Large intestine (tissue), 12 donors: ENCODE results near the gene TANC2. TPM values are rescaled to one million over a fixed set of nuclear protein-coding genes. Genes with fewer than 3 reads are reported as not detected.
A peak's percentile ranks its signal among the peaks of the same experiment; 100 is the strongest.

Experiments
- DNase-seq, 2 donors: peaks; one replicate each; pipeline versions ENCODE4 v3.0.0 to v3.0.0-alpha.2; 2013
- H3K27ac ChIP-seq: one replicate; pipeline ENCODE4 v1.5.1; 2013; ENCODE audit warnings: low read length
- H3K27me3 ChIP-seq: 2 replicates; pipeline ENCODE4 v1.6.1; 2013; ENCODE audit warnings: low read length; ENCODE audit not compliant: control insufficient read depth, insufficient read depth
- H3K36me3 ChIP-seq: 2 replicates; pipeline ENCODE4 v1.6.1; 2013; ENCODE audit warnings: low read length; ENCODE audit not compliant: control insufficient read depth, insufficient read depth
- H3K4me1 ChIP-seq: one replicate; pipeline ENCODE4 v1.6.1; 2013; ENCODE audit warnings: low read length; ENCODE audit not compliant: control insufficient read depth, insufficient read depth
- H3K4me3 ChIP-seq: one replicate; pipeline ENCODE4 v1.5.1; 2013; ENCODE audit warnings: low read length
- H3K9me3 ChIP-seq: one replicate; pipeline ENCODE4 v1.6.1; 2013; ENCODE audit warnings: mild to moderate bottlenecking, low read depth, low read length, moderate library complexity; ENCODE audit not compliant: control insufficient read depth
- WGBS: methylation state at CpG from one replicate; pipeline ENCODE4 v1.1.5; 2013; ENCODE audit warnings: low lambda C conversion rate; ENCODE audit not compliant: insufficient coverage; 5-methylcytosine and 5-hydroxymethylcytosine counted together
- long read RNA-seq, 11 donors: transcript quantifications; one replicate each; lab custom pipeline, GENCODE V29; 2026
- polyA plus RNA-seq: library from polyadenylated mRNA; unstranded; fragments of 120-200 nt; gene quantifications from one replicate; pipeline ENCODE4 v1.2.1, GENCODE V29; 2013

TANC2 gene
- 12.8 TPM for polyA plus RNA-seq
- long read RNA-seq, donor 1: 0 reads
- long read RNA-seq, donor 2: 0 reads
- long read RNA-seq, donor 3: 0 reads
- long read RNA-seq, donor 4: 0 reads
- long read RNA-seq, donor 5: 0 reads
- long read RNA-seq, donor 6: 0 reads
- long read RNA-seq, donor 7: 0 reads
- long read RNA-seq, donor 8: 0 reads
- long read RNA-seq, donor 9: 0 reads
- long read RNA-seq, donor 10, full-length matches to known transcripts: 1 of 10 reads
- long read RNA-seq, donor 10, partial matches to known transcripts: 9 of 10 reads
- long read RNA-seq, donor 10, other reads (novel, unspliced or antisense): 0 of 10 reads
- long read RNA-seq, donor 11: 0 reads

- Histone ChIP-seq H3K36me3 (no peaks in the 10 kb centered on the region), H3K4me1 (peaks cover 4% of the 10 kb centered on the region), H3K27ac (peak within 1 kb of the TSS; percentile 71), H3K4me3 (peak within 1 kb of the TSS; percentile 77), H3K27me3 (peaks cover 21% of the 10 kb centered on the region), H3K9me3 (no peaks in the 10 kb centered on the region)
- peak; percentile 77 to 88 for DNase-seq
- no CpG with 5 or more reads among the region's 81 CpGs for WGBS
Observed at GRCh38 chr17:62965686-62966425, at the start of gene TANC2. TANC2 (plus strand) TSS chr17:62966235; CDS start chr17:63009560, 43,325 bp downstream.

DNA sequence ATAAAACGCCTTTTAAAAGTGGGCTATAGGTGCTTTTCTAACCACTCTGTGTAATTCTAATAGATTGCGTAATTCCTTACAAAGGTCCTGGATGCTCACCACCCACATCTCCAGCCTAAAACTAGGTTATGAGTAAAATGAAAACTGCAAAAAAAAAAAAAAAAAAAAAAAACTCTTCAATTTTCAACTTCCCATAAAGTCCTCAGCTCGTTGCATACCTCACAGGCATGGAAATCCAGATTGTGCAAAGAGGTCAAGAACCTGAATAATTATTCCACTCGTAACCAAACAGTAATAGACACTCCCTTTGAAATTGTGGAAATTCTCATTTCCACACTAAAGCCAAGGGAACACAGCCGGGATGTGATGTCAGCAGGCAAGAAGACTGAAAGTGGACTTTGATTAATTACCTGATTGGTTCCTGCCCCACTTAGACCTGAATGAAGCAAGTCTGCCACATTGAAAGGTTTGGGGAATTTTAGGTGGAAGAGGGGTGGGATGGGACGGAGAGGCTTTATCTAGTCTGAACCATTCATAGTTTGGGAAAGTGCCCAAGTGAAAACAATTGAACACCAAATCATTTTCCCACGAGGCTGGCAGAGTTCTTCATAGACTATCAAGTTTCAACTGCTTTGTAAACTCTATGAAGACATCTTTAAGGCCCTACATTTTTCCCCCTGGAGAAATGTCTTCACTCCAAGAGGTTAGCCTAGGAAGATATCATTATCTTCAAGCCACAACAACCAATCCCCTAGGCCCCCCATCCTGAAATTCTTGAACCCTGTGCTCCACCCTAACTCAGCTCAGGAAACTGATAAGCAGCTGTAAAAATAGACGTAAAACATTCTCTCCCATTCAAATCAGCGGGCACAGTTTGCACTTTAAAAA, 49.1 kb upstream of the TANC2 start:
- H3K4me1 ChIP-seq: no peaks in the 10 kb centered on the region
- no peak overlapping the region for H3K4me3 ChIP-seq
- H3K9me3 ChIP-seq: peaks cover 3% of the 10 kb centered on the region
- no peak overlapping the region for H3K27ac ChIP-seq
- WGBS: 62% methylated on average over 3 of the region's 9 CpGs
- peak; percentile 33 to 56 for DNase-seq
- no peaks in the 10 kb centered on the region for H3K36me3 ChIP-seq
- H3K27me3 ChIP-seq: peaks cover 2% of the 10 kb centered on the region

- no peak overlapping the region for H3K4me3 ChIP-seq
- H3K9me3 ChIP-seq: no peaks in the 10 kb centered on the region
- no peak for DNase-seq
- no peak overlapping the region for H3K27ac ChIP-seq
- no CpG with 5 or more reads among the region's 1 CpG for WGBS
- H3K4me1 ChIP-seq: no peaks in the 10 kb centered on the region
- no peaks in the 10 kb centered on the region for H3K27me3 ChIP-seq
- H3K36me3 ChIP-seq: no peaks in the 10 kb centered on the region
Observed at GRCh38 chr17:62919388-62919787, 46.6 kb upstream of the TANC2 start.

GRCh38 chr17:62920300-62920699, 45.7 kb upstream of the TANC2 start:
- no peaks in the 10 kb centered on the region for H3K27me3 ChIP-seq
- no peak for DNase-seq
- H3K4me3 ChIP-seq: no peak overlapping the region
- 100% methylated on average over 1 of the region's 1 CpG for WGBS
- no peaks in the 10 kb centered on the region for H3K9me3 ChIP-seq
- H3K27ac ChIP-seq: no peak overlapping the region
- no peaks in the 10 kb centered on the region for H3K4me1 ChIP-seq
- H3K36me3 ChIP-seq: no peaks in the 10 kb centered on the region

GRCh38 chr17:62921817-62922216, 44.2 kb upstream of the TANC2 start:
- H3K9me3 ChIP-seq: no peaks in the 10 kb centered on the region
- 93% methylated on average over 3 of the region's 8 CpGs for WGBS
- H3K36me3 ChIP-seq: no peaks in the 10 kb centered on the region
- no peak for DNase-seq
- no peaks in the 10 kb centered on the region for H3K4me1 ChIP-seq
- no peak overlapping the region for H3K4me3 ChIP-seq
- no peak overlapping the region for H3K27ac ChIP-seq
- H3K27me3 ChIP-seq: no peaks in the 10 kb centered on the region

- WGBS: 40% methylated on average over 5 of the region's 11 CpGs
- Histone ChIP-seq H3K9me3 (no peaks in the 10 kb centered on the region), H3K4me1 (no peaks in the 10 kb centered on the region), H3K27me3 (no peaks in the 10 kb centered on the region), H3K36me3 (no peaks in the 10 kb centered on the region), H3K27ac (no peak overlapping the region), H3K4me3 (no peak overlapping the region)
- no peak for DNase-seq
Observed at GRCh38 chr17:62923258-62924150, 42.5 kb upstream of the TANC2 start.

GRCh38 chr17:62925267-62925836, 40.7 kb upstream of the TANC2 start:
- H3K9me3 ChIP-seq: no peaks in the 10 kb centered on the region
- H3K36me3 ChIP-seq: no peaks in the 10 kb centered on the region
- no peaks in the 10 kb centered on the region for H3K4me1 ChIP-seq
- no peak for DNase-seq
- no peak overlapping the region for H3K4me3 ChIP-seq
- no CpG with 5 or more reads among the region's 3 CpGs for WGBS
- H3K27me3 ChIP-seq: no peaks in the 10 kb centered on the region
- no peak overlapping the region for H3K27ac ChIP-seq

DNA sequence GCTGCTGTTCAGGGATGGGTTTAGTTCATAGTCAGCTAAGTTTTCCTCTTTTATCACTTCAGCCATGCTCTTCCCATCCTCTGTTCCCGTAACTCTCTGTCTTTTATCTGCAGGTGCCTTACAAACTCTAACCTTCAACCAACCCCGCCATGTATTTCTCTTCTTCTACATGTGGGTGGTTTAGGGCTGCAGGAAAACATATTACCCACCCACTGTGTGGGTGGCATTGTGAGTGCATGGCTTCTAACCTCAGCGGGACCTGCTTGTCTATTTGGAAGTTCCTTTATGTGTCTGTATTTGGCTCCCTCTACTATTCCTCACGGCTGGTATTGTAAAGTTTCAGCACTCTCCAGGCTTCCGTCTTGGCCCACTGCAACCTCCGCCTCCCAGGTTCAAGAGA, 39.0 kb upstream of the TANC2 start:
- Histone ChIP-seq H3K9me3 (no peaks in the 10 kb centered on the region), H3K36me3 (no peaks in the 10 kb centered on the region), H3K4me1 (no peaks in the 10 kb centered on the region), H3K27me3 (no peaks in the 10 kb centered on the region), H3K4me3 (no peak overlapping the region), H3K27ac (no peak overlapping the region)
- DNase-seq: no peak
- no CpG with 5 or more reads among the region's 6 CpGs for WGBS

GRCh38 chr17:62929320-62929719, 36.7 kb upstream of the TANC2 start:
- no peak overlapping the region for H3K4me3 ChIP-seq
- no CpG with 5 or more reads among the region's 2 CpGs for WGBS
- H3K36me3 ChIP-seq: no peaks in the 10 kb centered on the region
- no peaks in the 10 kb centered on the region for H3K27me3 ChIP-seq
- no peaks in the 10 kb centered on the region for H3K9me3 ChIP-seq
- no peak overlapping the region for H3K27ac ChIP-seq
- no peaks in the 10 kb centered on the region for H3K4me1 ChIP-seq
- peak; percentile 32 to 35 for DNase-seq
